Neutrophil (primary cell): Measurements from ENCODE around the gene IGFBP4.

Experiments used
- H3K27ac ChIP-seq: fragments of 200-600 bp; sonication (generic); 2 replicates; pipeline ENCODE4 v1.5.1; 2016; ENCODE audit warnings: mild to moderate bottlenecking, moderate library complexity
- H3K27me3 ChIP-seq: fragments of 200-600 bp; sonication (generic); 2 replicates; pipeline ENCODE4 v1.6.0; 2016; ENCODE audit warnings: mild to moderate bottlenecking
- H3K36me3 ChIP-seq: fragments of 200-600 bp; sonication (generic); 2 replicates; pipeline ENCODE4 v1.5.1; 2017
- H3K4me1 ChIP-seq, 2 experiments: fragments of 200-600 bp in 1 of 2; sonication (generic) in 1 of 2; 1 replicate in 1 of 2; 2 replicates in 1 of 2; pipeline versions ENCODE4 v1.5.1 to v1.6.1; 2013 to 2016; ENCODE audit warnings: low read depth in 1 of 2, low read length in 1 of 2, mild to moderate bottlenecking in 1 of 2, moderate library complexity in 1 of 2; ENCODE audit not compliant: control insufficient read depth in 1 of 2, insufficient read depth in 1 of 2
- H3K4me3 ChIP-seq, 2 experiments: fragments of 200-600 bp in 1 of 2; sonication (generic) in 1 of 2; 1 replicate in 1 of 2; 2 replicates in 1 of 2; pipeline ENCODE4 v1.5.1; 2013 to 2016; ENCODE audit warnings: low read depth in 1 of 2, low read length in 1 of 2, mild to moderate bottlenecking in 1 of 2, moderate library complexity in 1 of 2
- H3K9me3 ChIP-seq: fragments of 200-600 bp; sonication (generic); 2 replicates; pipeline ENCODE4 v1.5.1; 2016
- CTCF ChIP-seq: fragments of 200-600 bp; sonication (generic); IDR thresholded peaks from 2 replicates; pipeline ENCODE4 v1.5.1; 2016; ENCODE audit warnings: antibody characterized with exemption

Gene IGFBP4

GRCh38 chr17:40443988-40444899 is 994 bp downstream of the IGFBP4 start:
- Histone ChIP-seq H3K9me3 (no peaks in the 10 kb centered on the region), H3K4me1 (peaks cover 11 to 32% of the 10 kb centered on the region in 2 experiments), H3K27me3 (peaks cover 99% of the 10 kb centered on the region), H3K36me3 (no peaks in the 10 kb centered on the region), H3K27ac (no peak overlapping the region), H3K4me3 (peak overlapping the region in 1 of 2 experiments; percentile 14)
- no peak for TF ChIP-seq CTCF

DNA sequence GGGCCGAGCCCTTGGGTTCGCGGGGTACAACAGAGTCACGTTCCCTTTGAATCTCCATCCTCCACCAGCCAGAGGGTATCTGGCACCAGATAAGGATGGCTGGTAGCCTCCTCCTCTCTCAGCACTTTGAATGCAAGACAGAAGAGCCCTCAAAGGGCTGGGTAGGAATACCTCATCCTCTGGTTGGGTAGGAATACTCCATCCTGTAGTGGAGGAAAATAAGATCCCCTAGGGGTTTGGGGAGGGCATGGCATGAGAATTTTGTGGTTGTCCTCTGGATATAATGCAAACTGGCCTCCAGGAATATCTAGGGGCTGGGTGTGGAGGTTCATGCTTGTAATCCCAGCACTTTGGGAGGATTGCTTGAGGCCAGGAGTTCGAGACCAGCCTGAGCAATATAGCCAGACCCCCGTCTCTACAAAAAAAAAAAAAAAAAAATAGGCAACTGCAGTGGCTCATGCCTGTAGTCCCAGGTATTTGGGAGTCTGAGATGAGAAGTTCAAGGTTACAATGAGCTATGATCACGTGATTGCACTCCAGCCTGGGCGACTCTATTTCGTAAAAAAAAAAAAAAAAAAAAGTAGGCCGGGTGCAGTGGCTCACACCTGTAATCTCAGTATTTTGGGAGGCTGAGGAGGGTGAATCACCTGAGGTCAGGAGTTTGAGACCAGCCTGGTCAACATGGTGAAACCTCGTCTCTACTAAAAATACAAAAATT is 2.7 kb downstream of the IGFBP4 start:
- peaks cover 98% of the 10 kb centered on the region for H3K27me3 ChIP-seq
- H3K9me3 ChIP-seq, result no peaks in the 10 kb centered on the region
- peaks cover 11 to 32% of the 10 kb centered on the region in 2 experiments for H3K4me1 ChIP-seq
- no peaks in the 10 kb centered on the region for H3K36me3 ChIP-seq
- H3K4me3 ChIP-seq, result no peak overlapping the region
- no peak overlapping the region for H3K27ac ChIP-seq
- no peak for TF ChIP-seq CTCF

- no peak for TF ChIP-seq CTCF
- H3K27ac ChIP-seq, result no peak overlapping the region
- H3K36me3 ChIP-seq, result no peaks in the 10 kb centered on the region
- H3K4me1 ChIP-seq, result peaks cover 11 to 32% of the 10 kb centered on the region in 2 experiments
- no peak overlapping the region for H3K4me3 ChIP-seq
- no peaks in the 10 kb centered on the region for H3K9me3 ChIP-seq
- peaks cover 98% of the 10 kb centered on the region for H3K27me3 ChIP-seq
These were observed 3.9 kb downstream of the IGFBP4 start for GRCh38 chr17:40447148-40447644.

- Histone ChIP-seq H3K4me1 (peaks cover 11 to 29% of the 10 kb centered on the region in 2 experiments), H3K36me3 (no peaks in the 10 kb centered on the region), H3K4me3 (no peak overlapping the region), H3K27me3 (peaks cover 98% of the 10 kb centered on the region), H3K27ac (no peak overlapping the region), H3K9me3 (no peaks in the 10 kb centered on the region)
- no peak for TF ChIP-seq CTCF
These were observed 4.6 kb downstream of the IGFBP4 start for GRCh38 chr17:40447806-40448205.

GRCh38 chr17:40448213-40448638 is 5.0 kb downstream of the IGFBP4 start:
- no peaks in the 10 kb centered on the region for H3K9me3 ChIP-seq
- H3K36me3 ChIP-seq, result no peaks in the 10 kb centered on the region
- H3K27ac ChIP-seq, result no peak overlapping the region
- H3K27me3 ChIP-seq, result peaks cover 97% of the 10 kb centered on the region
- H3K4me3 ChIP-seq, result no peak overlapping the region
- TF ChIP-seq CTCF, result no peak
- H3K4me1 ChIP-seq, result peaks cover 11 to 25% of the 10 kb centered on the region in 2 experiments
